H1 (cell line): Measurements from ENCODE around the gene NT5C3B. TPM values are rescaled to one million over a fixed set of nuclear protein-coding genes. Genes with fewer than 3 reads are reported as not detected.

Source experiments
- CTCF ChIA-PET: fragments of 300-600 bp; sonication (Branson Sonifier 250); formaldehyde crosslinking; loops from one replicate; lab custom pipeline; 2021; ENCODE audit not compliant: partially characterized antibody; lab: Charles Lee
- POLR2A ChIA-PET: fragments of 300-600 bp; sonication (Branson Sonifier 250); formaldehyde crosslinking; loops from one replicate; lab custom pipeline; 2021; ENCODE audit warnings: inconsistent platforms; ENCODE audit not compliant: partially characterized antibody; lab: Charles Lee
- DNase-seq, 2 experiments: peaks; one replicate each; pipeline versions ENCODE4 v3.0.0 to v3.0.0-alpha.2; 2010 to 2022; ENCODE audit warnings: low spot score in 2 of 2, low read depth in 1 of 2, mixed read lengths in 1 of 2
- FAIRE-seq: peaks from 2 replicates; lab custom pipeline; 2011; peaks lifted over from hg19 to GRCh38; lab: Jason Lieb, UNC
- H2AFZ ChIP-seq: 2 replicates; pipeline ENCODE4 v1.8.1; 2012; ENCODE audit warnings: low read length, inconsistent platforms
- H2AK5ac ChIP-seq: 2 replicates; pipeline ENCODE4 v1.6.1; 2013; ENCODE audit warnings: low read depth, low read length
- H2BK120ac ChIP-seq: replicated peaks from 2 replicates; pipeline ENCODE3; 2013; ENCODE audit warnings: low read depth, low read length, inconsistent platforms
- H2BK12ac ChIP-seq: 2 replicates; pipeline ENCODE4 v1.6.1; 2013; ENCODE audit warnings: low read depth, low read length
- H2BK15ac ChIP-seq: 2 replicates; pipeline ENCODE4 v1.6.1; 2013; ENCODE audit warnings: low read length
- H2BK20ac ChIP-seq: 2 replicates; pipeline ENCODE4 v1.6.1; 2013; ENCODE audit warnings: low read length
- H2BK5ac ChIP-seq: 2 replicates; pipeline ENCODE4 v1.6.1; 2013; ENCODE audit warnings: low read depth, low read length
- H3K14ac ChIP-seq: 2 replicates; pipeline ENCODE4 v1.6.1; 2013; ENCODE audit warnings: inconsistent platforms; ENCODE audit not compliant: insufficient read length
- H3K18ac ChIP-seq: 2 replicates; pipeline ENCODE4 v1.6.1; 2013; ENCODE audit warnings: low read length; ENCODE audit errors: extremely low read depth
- H3K23ac ChIP-seq: 2 replicates; pipeline ENCODE4 v1.6.1; 2013; ENCODE audit warnings: inconsistent platforms; ENCODE audit not compliant: insufficient read length
- H3K23me2 ChIP-seq: 2 replicates; pipeline ENCODE4 v1.6.1; 2013; ENCODE audit warnings: low read depth, low read length
- H3K27ac ChIP-seq: 2 replicates; pipeline ENCODE4 v1.6.1; 2011; ENCODE audit warnings: low read depth, low read length, inconsistent platforms
- H3K27me3 ChIP-seq, 4 experiments: replicated peaks in 1 of 4; 1 replicate in 1 of 4; 2 replicates in 3 of 4; pipeline versions ENCODE4 v1.6.1 to v1.8.1; 2011 to 2013; ENCODE audit warnings: low read length in 3 of 4, mild to moderate bottlenecking in 3 of 4, inconsistent platforms in 2 of 4, mixed read lengths in 2 of 4, moderate library complexity in 1 of 4; ENCODE audit not compliant: control insufficient read depth in 3 of 4, insufficient read depth in 3 of 4; ENCODE audit errors: extremely low read depth in 1 of 4
- H3K36me3 ChIP-seq, 4 experiments: 2 replicates each; pipeline versions ENCODE4 v1.6.1 to v1.8.1; 2011 to 2013; ENCODE audit warnings: mild to moderate bottlenecking in 4 of 4, low read length in 3 of 4, moderate library complexity in 2 of 4, control low read depth in 1 of 4, inconsistent platforms in 1 of 4; ENCODE audit not compliant: insufficient read depth in 4 of 4, control insufficient read depth in 2 of 4
- H3K4ac ChIP-seq: replicated peaks from 2 replicates; pipeline ENCODE3; 2013; ENCODE audit warnings: low read length, low read depth, mixed read lengths, inconsistent platforms; ENCODE audit not compliant: insufficient read length
- H3K4me1 ChIP-seq, 4 experiments: replicated peaks in 1 of 4; 1 replicate in 1 of 4; 2 replicates in 3 of 4; pipeline versions ENCODE4 v1.6.1 to v1.8.1; 2011 to 2013; ENCODE audit warnings: low read length in 3 of 4, inconsistent platforms in 2 of 4, mixed read lengths in 1 of 4; ENCODE audit not compliant: insufficient read depth in 4 of 4, control insufficient read depth in 3 of 4
- H3K4me2 ChIP-seq, 2 experiments: 2 replicates each; pipeline versions ENCODE4 v1.6.1 to v1.8.1; 2011 to 2013; ENCODE audit warnings: low read depth in 2 of 2, low read length in 2 of 2, control low read depth in 1 of 2, inconsistent platforms in 1 of 2, mild to moderate bottlenecking in 1 of 2; ENCODE audit not compliant: insufficient read depth in 1 of 2
- H3K4me3 ChIP-seq, 4 experiments: fragments of 200-600, 300-600 bp in 1 of 4; sonication (generic), shearing (Covaris generic), sonication (Bioruptor Twin) in 1 of 4; 2 replicates each; pipeline versions ENCODE4 v1.5.1 to v1.8.1; 2011 to 2016; ENCODE audit warnings: low read length in 4 of 4, low read depth in 3 of 4, control low read depth in 2 of 4, inconsistent platforms in 2 of 4, mild to moderate bottlenecking in 2 of 4, mixed read lengths in 1 of 4, moderate library complexity in 1 of 4; ENCODE audit not compliant: insufficient read depth in 2 of 4; ENCODE audit errors: extremely low read depth in 1 of 4
- H3K56ac ChIP-seq: replicated peaks from 2 replicates; pipeline ENCODE3; 2013; ENCODE audit warnings: low read depth, mild to moderate bottlenecking, mixed read lengths, low read length, inconsistent platforms; ENCODE audit not compliant: insufficient read length
- H3K79me1 ChIP-seq: 2 replicates; pipeline ENCODE4 v1.6.1; 2013; ENCODE audit warnings: low read depth, low read length, control low read depth
- H3K79me2 ChIP-seq, 2 experiments: 2 replicates each; pipeline versions ENCODE4 v1.6.1 to v1.8.1; 2012 to 2013; ENCODE audit warnings: low read length in 2 of 2, mild to moderate bottlenecking in 2 of 2, inconsistent platforms in 1 of 2; ENCODE audit not compliant: insufficient read depth in 2 of 2, control insufficient read depth in 1 of 2
- H3K9ac ChIP-seq, 4 experiments: replicated peaks in 1 of 4; 1 replicate in 1 of 4; 2 replicates in 3 of 4; pipeline versions ENCODE4 v1.6.1 to v1.8.1; 2011 to 2013; ENCODE audit warnings: low read depth in 3 of 4, low read length in 3 of 4, control low read depth in 2 of 4, mild to moderate bottlenecking in 2 of 4, moderate library complexity in 2 of 4, inconsistent platforms in 1 of 4; ENCODE audit errors: extremely low read depth in 1 of 4
- H3K9me3 ChIP-seq, 2 experiments: 2 replicates each; pipeline versions ENCODE4 v1.6.1 to v1.8.1; 2012 to 2013; ENCODE audit warnings: mild to moderate bottlenecking in 2 of 2, moderate library complexity in 2 of 2, control low read depth in 1 of 2, inconsistent platforms in 1 of 2, low read depth in 1 of 2, low read length in 1 of 2, mixed read lengths in 1 of 2; ENCODE audit not compliant: insufficient read depth in 2 of 2
- H4K20me1 ChIP-seq, 2 experiments: replicated peaks in 1 of 2; 2 replicates each; pipeline versions ENCODE3 to v1.8.1; 2011 to 2013; ENCODE audit warnings: inconsistent platforms in 2 of 2, low read length in 2 of 2, mild to moderate bottlenecking in 1 of 2; ENCODE audit not compliant: insufficient read depth in 2 of 2, control insufficient read depth in 1 of 2
- H4K5ac ChIP-seq: 2 replicates; pipeline ENCODE4 v1.6.1; 2013; ENCODE audit warnings: low read length, low read depth, mixed read lengths, inconsistent platforms; ENCODE audit not compliant: insufficient read length
- H4K8ac ChIP-seq: 2 replicates; pipeline ENCODE4 v1.8.0; 2013; ENCODE audit warnings: mild to moderate bottlenecking, moderate library complexity, low read length, inconsistent platforms; ENCODE audit not compliant: insufficient read depth; ENCODE audit errors: extremely low read depth
- H4K91ac ChIP-seq: replicated peaks from 2 replicates; pipeline ENCODE3; 2013; ENCODE audit warnings: low read length, mixed read lengths, inconsistent platforms; ENCODE audit not compliant: insufficient read length
- HDAC6 ChIP-seq: IDR thresholded peaks from one replicate; pipeline ENCODE4 v1.7.1; 2012; ENCODE audit warnings: low read depth, mild to moderate bottlenecking, inconsistent platforms, low read length, moderate library complexity
- KDM4A ChIP-seq: IDR thresholded peaks from one replicate; pipeline ENCODE4 v1.7.1; 2012; ENCODE audit warnings: low read depth, mild to moderate bottlenecking, moderate library complexity, low read length, inconsistent platforms; ENCODE audit not compliant: severe bottlenecking
- POU5F1 ChIP-seq: IDR thresholded peaks from 2 replicates; pipeline ENCODE4 v1.6.1; 2011; ENCODE audit warnings: low read depth, mild to moderate bottlenecking, low read length, moderate library complexity
- RBBP5 ChIP-seq: IDR thresholded peaks from 2 replicates; pipeline ENCODE4 v1.7.1; 2012; ENCODE audit warnings: low read depth, mild to moderate bottlenecking, inconsistent platforms, low read length, moderate library complexity, borderline replicate concordance
- RNF2 ChIP-seq: fragments of 200-900, 300-1000 bp; sonication (generic); IDR thresholded peaks from 2 replicates; pipeline ENCODE4 v1.7.1; 2016; ENCODE audit warnings: borderline replicate concordance, low read depth, mild to moderate bottlenecking, antibody characterized with exemption, low read length; ENCODE audit not compliant: poor library complexity, severe bottlenecking; ENCODE audit errors: missing control alignments
- SIN3A ChIP-seq, 2 experiments: IDR thresholded peaks in 1 of 2; conservative IDR thresholded peaks in 1 of 2; 2 replicates each; pipeline ENCODE4 v1.6.1; 2011 to 2012; ENCODE audit warnings: low read length in 2 of 2, improper control_type of control experiment in 1 of 2, low read depth in 1 of 2, mild to moderate bottlenecking in 1 of 2
- SP2 ChIP-seq: IDR thresholded peaks from 2 replicates; pipeline ENCODE4 v1.6.1; 2012; ENCODE audit warnings: mild to moderate bottlenecking, low read length, inconsistent platforms
- SUZ12 ChIP-seq: fragments of 200-600 bp; sonication (generic); IDR thresholded peaks from 2 replicates; pipeline ENCODE4 v1.6.1; 2012; ENCODE audit warnings: mild to moderate bottlenecking, inconsistent platforms, low read length, moderate library complexity, mixed read lengths
- YY1 ChIP-seq: IDR thresholded peaks from 2 replicates; pipeline ENCODE4 v1.6.1; 2011; ENCODE audit warnings: low read depth, mild to moderate bottlenecking, low read length
- WGBS, 2 experiments: shearing (Covaris generic) in 1 of 2; methylation state at CpG; one replicate each; pipeline versions ENCODE4 v1.1.6 to v1.1.7; 2013 to 2015; ENCODE audit warnings: low lambda C conversion rate in 2 of 2, mixed read lengths in 2 of 2, inconsistent platforms in 1 of 2, low coverage in 1 of 2, missing lambda C conversion rate in 1 of 2; ENCODE audit not compliant: insufficient replicate concordance in 2 of 2, insufficient coverage in 1 of 2, insufficient read length in 1 of 2; ENCODE audit errors: extremely low coverage in 1 of 2, missing lambda C conversion rate in 1 of 2; 5-methylcytosine and 5-hydroxymethylcytosine counted together
- polyA plus RNA-seq, 7 experiments: library from polyadenylated mRNA; depleted of rRNA in 3 of 7; stranded (reverse) in 5 of 7; unstranded in 2 of 7; fragments of >200 nt in 5 of 7; fragments of 200-250 nt in 2 of 7; gene quantifications; 1 replicate in 5 of 7; 2 replicates in 1 of 7; 4 replicates in 1 of 7; pipeline versions ENCODE4 v1.2.1 to v1.2.3, GENCODE V29; 2011 to 2013; ENCODE audit warnings: missing spikeins in 2 of 7, mixed read lengths in 2 of 7
- total RNA-seq: library from RNA; stranded (reverse); fragmentation: NEBNext Ultra II Directional; extraction: Animal tissue kit (Norgen Biotek cat#: 25700); gene quantifications from 2 replicates; pipeline ENCODE4 v1.2.1, GENCODE V29; 2021
- TF ChIP-seq, protein P1 (sequence below), 3 experiments: IDR thresholded peaks; 1 replicate in 2 of 3; 2 replicates in 1 of 3; pipeline versions ENCODE4 v1.5.1 to v1.6.1; 2011; ENCODE audit warnings: low read length in 3 of 3, mild to moderate bottlenecking in 3 of 3, inconsistent platforms in 2 of 3, low read depth in 1 of 3, moderate library complexity in 1 of 3; ENCODE audit not compliant: insufficient read depth in 1 of 3; ENCODE audit errors: control extremely low read depth in 1 of 3

NT5C3B gene
- total and polyA plus RNA-seq, 2 of the 8 experiments (the other 6 are each of a cell fraction or from before 2014, with no cell fraction given), result 68.7 to 94.5 TPM

DNA sequence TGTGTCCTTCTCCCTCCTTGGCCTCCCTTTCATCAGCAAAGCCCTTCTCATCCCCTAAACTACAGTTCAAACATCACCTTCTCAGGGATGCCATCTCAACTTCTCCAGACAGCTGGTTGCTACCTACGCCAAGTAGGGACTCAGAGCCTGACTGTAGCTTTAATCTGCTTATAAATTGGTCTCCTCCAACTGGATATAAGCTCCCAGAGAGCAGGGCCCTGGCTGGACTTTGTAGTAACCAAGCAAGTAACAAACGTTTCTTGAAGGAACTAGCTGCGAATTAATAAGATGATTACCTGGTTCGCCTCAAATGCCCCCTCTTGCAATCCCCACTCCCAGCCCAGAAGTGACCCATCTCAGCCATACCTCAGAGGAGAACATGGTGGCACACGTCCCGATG lies 46.7 kb upstream of the NT5C3B start:
- Histone ChIP-seq H3K27me3 (no peaks in the 10 kb centered on the region; a peak in 1 of 7 replicates), H3K27ac (no peak overlapping the region), H3K56ac (no peak overlapping the region), H2AFZ (no peak overlapping the region), H3K4me2 (no peak overlapping the region), H3K79me2 (peaks cover 0 to 9% of the 10 kb centered on the region in 2 experiments; a peak in 2 of 4 replicates), H3K9ac (no peak overlapping the region), H3K36me3 (peaks cover 59 to 98% (median 84%) of the 10 kb centered on the region in 4 experiments), H2BK20ac (no peak overlapping the region), H2BK12ac (no peak overlapping the region), H3K4me3 (no peak overlapping the region), H4K20me1 (peaks cover 1 to 13% of the 10 kb centered on the region in 2 experiments), H3K14ac (no peak overlapping the region), H3K79me1 (no peaks in the 10 kb centered on the region; the same call in 1 of the 2 replicates), H3K4me1 (no peaks in the 10 kb centered on the region; a peak in 1 of 7 replicates), H3K4ac (no peak overlapping the region), H3K18ac (no peak overlapping the region), H3K23me2 (peaks cover 2% of the 10 kb centered on the region; the same call in 1 of the 2 replicates), H4K5ac (no peak overlapping the region), H4K8ac (no peak overlapping the region), H2BK15ac (no peak overlapping the region), H3K23ac (no peak overlapping the region), H2AK5ac (no peak overlapping the region), H3K9me3 (no peaks in the 10 kb centered on the region), H2BK120ac (no peak overlapping the region), H4K91ac (no peak overlapping the region), H2BK5ac (no peak overlapping the region)
- no peak for FAIRE-seq
- POLR2A ChIA-PET, result interaction anchor here (0.6 to 3.4 kb wide), 8 partner anchors 11 to 97 kb away, joined by 3 to 12 read pairs (median 3); partner anchors contain the start of genes ACLY and KLHL11
- no peak for DNase-seq
- 94% methylated on average over 6 of the region's 6 CpGs; no CpG with 5 or more reads in 1 of the 2 experiments for WGBS, 2 experiments
- CTCF ChIA-PET, result interaction anchor here (1.0 to 1.9 kb wide), 3 partner anchors 22 to 204 kb away, joined by 3 to 8 read pairs (median 3); partner anchors contain the start of gene JUP
- TF ChIP-seq YY1 (no peak), RNF2 (no peak), SUZ12 (no peak), KDM4A (no peak), HDAC6 (no peak), RBBP5 (no peak), SIN3A (conservative IDR thresholded peaks at IDR 0.05 in 1 of 2, IDR thresholded peaks at IDR 0.05 in 1 of 2; ENCODE audit: low read depth in 1 of 2, low read length in 2 of 2) (no peak), SP2 (no peak), POU5F1 (no peak)
- TF ChIP-seq, protein P1, sequence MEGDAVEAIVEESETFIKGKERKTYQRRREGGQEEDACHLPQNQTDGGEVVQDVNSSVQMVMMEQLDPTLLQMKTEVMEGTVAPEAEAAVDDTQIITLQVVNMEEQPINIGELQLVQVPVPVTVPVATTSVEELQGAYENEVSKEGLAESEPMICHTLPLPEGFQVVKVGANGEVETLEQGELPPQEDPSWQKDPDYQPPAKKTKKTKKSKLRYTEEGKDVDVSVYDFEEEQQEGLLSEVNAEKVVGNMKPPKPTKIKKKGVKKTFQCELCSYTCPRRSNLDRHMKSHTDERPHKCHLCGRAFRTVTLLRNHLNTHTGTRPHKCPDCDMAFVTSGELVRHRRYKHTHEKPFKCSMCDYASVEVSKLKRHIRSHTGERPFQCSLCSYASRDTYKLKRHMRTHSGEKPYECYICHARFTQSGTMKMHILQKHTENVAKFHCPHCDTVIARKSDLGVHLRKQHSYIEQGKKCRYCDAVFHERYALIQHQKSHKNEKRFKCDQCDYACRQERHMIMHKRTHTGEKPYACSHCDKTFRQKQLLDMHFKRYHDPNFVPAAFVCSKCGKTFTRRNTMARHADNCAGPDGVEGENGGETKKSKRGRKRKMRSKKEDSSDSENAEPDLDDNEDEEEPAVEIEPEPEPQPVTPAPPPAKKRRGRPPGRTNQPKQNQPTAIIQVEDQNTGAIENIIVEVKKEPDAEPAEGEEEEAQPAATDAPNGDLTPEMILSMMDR (IDR thresholded peaks at IDR 0.05; ENCODE audit: control extremely low read depth in 1 of 3, insufficient read depth in 1 of 3, low read depth in 1 of 3, low read length in 3 of 3), result no peak
